PC-9 (cell line): ENCODE measurements around the gene RUBCN. TPM values are rescaled to one million over a fixed set of nuclear protein-coding genes. Genes with fewer than 3 reads are reported as not detected.
A peak's percentile ranks its signal among the peaks of the same experiment; 100 is the strongest.

ENCODE experiments used
- BruUV-seq: library from RNA; stranded (reverse); fragments of 400-500 nt; replicated peaks from 2 replicates; lab custom pipeline; 2021; lab: Mats Ljungman, UMichigan
- CTCF ChIA-PET: fragments of 300-600 bp; sonication (Branson Sonifier 250); formaldehyde crosslinking; loops from one replicate; lab custom pipeline; 2022; ENCODE audit warnings: antibody characterized with exemption; lab: Charles Lee
- POLR2A ChIA-PET: fragments of 300-600 bp; sonication (Branson Sonifier 250); formaldehyde crosslinking; loops from one replicate; lab custom pipeline; 2022; ENCODE audit warnings: antibody characterized with exemption; ENCODE audit not compliant: unreplicated experiment; lab: Charles Lee
- DNase-seq, 2 experiments: peaks; one replicate each; pipeline versions ENCODE4 v3.0.0 to v3.0.0-alpha.2; 2015 to 2022; ENCODE audit warnings: mixed read lengths in 1 of 2
- H2AFZ ChIP-seq: fragments of 200-600 bp; sonication (generic); 2 replicates; pipeline ENCODE4 v1.8.1; 2017; ENCODE audit warnings: antibody characterized with exemption
- H3F3A ChIP-seq: fragments of 200-600 bp; sonication (generic); 2 replicates; pipeline ENCODE4 v1.8.1; 2017; ENCODE audit warnings: antibody characterized with exemption, mild to moderate bottlenecking, low read depth; ENCODE audit not compliant: insufficient read depth
- H3K27ac ChIP-seq: fragments of 200-600 bp; sonication (generic); 2 replicates; pipeline ENCODE4 v1.6.1; 2016; ENCODE audit warnings: mixed run types
- H3K27me3 ChIP-seq: fragments of 200-600 bp; sonication (generic); 2 replicates; pipeline ENCODE4 v1.6.1; 2016; ENCODE audit warnings: low read depth, mixed run types; ENCODE audit not compliant: insufficient read depth
- H3K36me3 ChIP-seq: fragments of 200-600 bp; sonication (generic); 2 replicates; pipeline ENCODE4 v1.6.1; 2016; ENCODE audit warnings: low read depth, mixed run types
- H3K4me1 ChIP-seq: fragments of 200-600 bp; sonication (generic); replicated peaks from 2 replicates; pipeline ENCODE4 v1.6.1; 2016; ENCODE audit warnings: mixed run types; ENCODE audit not compliant: insufficient read depth
- H3K4me2 ChIP-seq: fragments of 200-600 bp; sonication (generic); 2 replicates; pipeline ENCODE4 v1.6.1; 2017; ENCODE audit warnings: mixed run types
- H3K4me3 ChIP-seq: fragments of 200-600 bp; sonication (generic); 2 replicates; pipeline ENCODE4 v1.6.1; 2016; ENCODE audit warnings: mixed run types
- H3K79me2 ChIP-seq: fragments of 200-600 bp; sonication (generic); 2 replicates; pipeline ENCODE4 v1.6.1; 2017; ENCODE audit warnings: low read depth, mixed run types
- H3K9me2 ChIP-seq: fragments of 200-600 bp; sonication (generic); 2 replicates; pipeline ENCODE4 v1.8.1; 2017; ENCODE audit warnings: mild to moderate bottlenecking; ENCODE audit not compliant: insufficient read depth
- H3K9me3 ChIP-seq: fragments of 200-600 bp; sonication (generic); 2 replicates; pipeline ENCODE4 v1.8.1; 2016; ENCODE audit warnings: low read depth; ENCODE audit not compliant: insufficient read depth
- H4K20me1 ChIP-seq: fragments of 200-600 bp; sonication (generic); 2 replicates; pipeline ENCODE4 v1.8.1; 2017; ENCODE audit not compliant: insufficient read depth
- EZH2 ChIP-seq: fragments of 200-600 bp; sonication (generic); IDR thresholded peaks from 2 replicates; pipeline ENCODE4 v1.8.0; 2017; ENCODE audit warnings: antibody characterized with exemption, low read depth
- intact Hi-C: fragments of 100-400 bp; cut with micrococcal nuclease; formaldehyde crosslinking; loops from one replicate; pipeline ENCODE4 v1.10.0; 2022; ENCODE audit not compliant: unreplicated experiment
- total RNA-seq: library from RNA; stranded (reverse); gene quantifications from 2 replicates; pipeline ENCODE4 v1.2.3, GENCODE V29; 2021
- TF ChIP-seq, protein P1 (sequence below): fragments of 200-600 bp; sonication (generic); conservative IDR thresholded peaks from 2 replicates; pipeline ENCODE4 v1.6.1; 2017; ENCODE audit warnings: mixed run types, antibody characterized with exemption, mild to moderate bottlenecking, moderate library complexity

Gene RUBCN
- total RNA-seq, 1 experiment from 2014 or later: 34.2 TPM

DNA sequence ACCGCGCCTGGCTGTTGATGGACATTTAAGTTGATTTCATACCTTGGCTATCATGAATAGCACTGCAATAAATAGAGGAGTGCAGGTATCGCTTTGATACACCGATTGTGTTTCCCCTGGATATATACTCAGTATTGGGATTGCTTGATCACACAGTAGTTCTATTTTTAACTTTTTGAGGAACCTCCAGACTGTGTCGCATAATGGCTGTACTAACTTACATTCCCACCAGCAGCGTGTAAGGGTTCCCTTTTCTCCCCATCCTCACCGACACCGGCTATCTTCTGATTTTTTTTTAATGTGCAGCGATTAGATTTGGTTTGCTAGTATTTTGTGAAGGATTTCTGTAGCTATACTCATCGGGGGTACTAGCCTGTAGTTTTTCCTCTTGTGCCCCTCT lies 16.0 kb downstream of the RUBCN start:
- Histone ChIP-seq H3K27ac (peak overlapping the region; percentile 98; the same call in 1 of the 2 replicates), H3K27me3 (no peaks in the 10 kb centered on the region), H4K20me1 (no peaks in the 10 kb centered on the region), H3K9me2 (no peaks in the 10 kb centered on the region), H3K79me2 (peaks cover 24% of the 10 kb centered on the region), H3K36me3 (peaks cover 21% of the 10 kb centered on the region), H2AFZ (no peak overlapping the region), H3K4me2 (no peak overlapping the region), H3K4me1 (peaks cover 30% of the 10 kb centered on the region), H3K4me3 (no peak overlapping the region), H3K9me3 (peaks cover 23% of the 10 kb centered on the region), H3F3A (peaks cover 24% of the 10 kb centered on the region)
- intact Hi-C loops: no loop called here
- no peak for DNase-seq
- no peak for TF ChIP-seq EZH2
- CTCF ChIA-PET: no interaction called here
- no TSS peak for BruUV-seq
- POLR2A ChIA-PET: no interaction called here

- Histone ChIP-seq H3K4me1 (peaks cover 33% of the 10 kb centered on the region), H3K4me3 (no peak overlapping the region), H3F3A (peaks cover 35% of the 10 kb centered on the region), H3K9me2 (no peaks in the 10 kb centered on the region), H2AFZ (no peak overlapping the region), H3K4me2 (peak overlapping the region; percentile 65), H3K9me3 (peaks cover 23% of the 10 kb centered on the region), H3K36me3 (peaks cover 21% of the 10 kb centered on the region), H3K27ac (peak overlapping the region; percentile 98), H3K27me3 (no peaks in the 10 kb centered on the region), H3K79me2 (peaks cover 23% of the 10 kb centered on the region), H4K20me1 (no peaks in the 10 kb centered on the region)
- ChIA-PET CTCF (interaction anchor here (0.6 to 1.0 kb wide), 2 partner anchors 23 to 47 kb away, joined by 3 to 4 read pairs; no protein-coding TSS in a partner anchor), POLR2A (interaction anchor here (0.6 to 1.2 kb wide), 2 partner anchors 17 to 20 kb away, joined by 3 to 7 read pairs; no protein-coding TSS in a partner anchor)
- intact Hi-C loops: no loop called here
- peak; percentile 79 to 100 for DNase-seq
- no TSS peak for BruUV-seq
- TF ChIP-seq EZH2: no peak
- TF ChIP-seq, protein P1, sequence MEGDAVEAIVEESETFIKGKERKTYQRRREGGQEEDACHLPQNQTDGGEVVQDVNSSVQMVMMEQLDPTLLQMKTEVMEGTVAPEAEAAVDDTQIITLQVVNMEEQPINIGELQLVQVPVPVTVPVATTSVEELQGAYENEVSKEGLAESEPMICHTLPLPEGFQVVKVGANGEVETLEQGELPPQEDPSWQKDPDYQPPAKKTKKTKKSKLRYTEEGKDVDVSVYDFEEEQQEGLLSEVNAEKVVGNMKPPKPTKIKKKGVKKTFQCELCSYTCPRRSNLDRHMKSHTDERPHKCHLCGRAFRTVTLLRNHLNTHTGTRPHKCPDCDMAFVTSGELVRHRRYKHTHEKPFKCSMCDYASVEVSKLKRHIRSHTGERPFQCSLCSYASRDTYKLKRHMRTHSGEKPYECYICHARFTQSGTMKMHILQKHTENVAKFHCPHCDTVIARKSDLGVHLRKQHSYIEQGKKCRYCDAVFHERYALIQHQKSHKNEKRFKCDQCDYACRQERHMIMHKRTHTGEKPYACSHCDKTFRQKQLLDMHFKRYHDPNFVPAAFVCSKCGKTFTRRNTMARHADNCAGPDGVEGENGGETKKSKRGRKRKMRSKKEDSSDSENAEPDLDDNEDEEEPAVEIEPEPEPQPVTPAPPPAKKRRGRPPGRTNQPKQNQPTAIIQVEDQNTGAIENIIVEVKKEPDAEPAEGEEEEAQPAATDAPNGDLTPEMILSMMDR: no peak
Measured at GRCh38 chr3:197718891-197719290, 17.8 kb downstream of the RUBCN start.

- H3K79me2 ChIP-seq: peaks cover 42% of the 10 kb centered on the region
- peak overlapping the region; percentile 98 for H3K27ac ChIP-seq
- H3K36me3 ChIP-seq: 0 out of 2 replicates have a peak, but pooled peaks cover 9% of the 10 kb centered on the region
- H4K20me1 ChIP-seq: no peaks in the 10 kb centered on the region
- POLR2A ChIA-PET: no interaction called here
- no peak overlapping the region for H3K4me2 ChIP-seq
- CTCF ChIA-PET: no interaction called here
- BruUV-seq: no TSS peak
- peaks cover 59% of the 10 kb centered on the region for H3F3A ChIP-seq
- H3K9me2 ChIP-seq: no peaks in the 10 kb centered on the region
- DNase-seq: no peak
- H3K4me3 ChIP-seq: no peak overlapping the region
- no peaks in the 10 kb centered on the region for H3K27me3 ChIP-seq
- no peak overlapping the region for H2AFZ ChIP-seq
- peaks cover 53% of the 10 kb centered on the region for H3K4me1 ChIP-seq
- no peaks in the 10 kb centered on the region for H3K9me3 ChIP-seq
- intact Hi-C loops: no loop called here
- TF ChIP-seq, protein P1: no peak
- TF ChIP-seq EZH2: no peak
Measured at GRCh38 chr3:197714251-197714650, 22.5 kb downstream of the RUBCN start.

GRCh38 chr3:197713477-197713822 lies 23.3 kb downstream of the RUBCN start:
- intact Hi-C loops: no loop called here
- peak in 1 of 2 experiments; percentile 39 for DNase-seq
- Histone ChIP-seq H3K4me2 (peak overlapping the region; percentile 75), H3K36me3 (0 out of 2 replicates have a peak, but pooled peaks cover 9% of the 10 kb centered on the region), H3K9me2 (no peaks in the 10 kb centered on the region), H2AFZ (no peak overlapping the region), H3K79me2 (peaks cover 40% of the 10 kb centered on the region), H3F3A (peaks cover 54% of the 10 kb centered on the region), H3K4me1 (peaks cover 47% of the 10 kb centered on the region), H4K20me1 (no peaks in the 10 kb centered on the region), H3K4me3 (peak overlapping the region; percentile 41; the same call in 1 of the 2 replicates), H3K27me3 (no peaks in the 10 kb centered on the region), H3K27ac (peak overlapping the region; percentile 98), H3K9me3 (no peaks in the 10 kb centered on the region)
- ChIA-PET CTCF (no interaction called here), POLR2A (interaction anchor here (0.6 kb wide), 1 partner anchor 22 kb away, joined by 3 read pairs; no protein-coding TSS in a partner anchor)
- TF ChIP-seq EZH2: no peak
- TF ChIP-seq, protein P1: no peak
- no TSS peak for BruUV-seq
